A549 (cell line): Measurements from ENCODE around the gene MAPKAPK3.
"Not testable (repeated sequence)": the region's sequence is repeated elsewhere in the genome, so short reads cannot be mapped to it uniquely, and the experiment has no call there.

Experiments
- EHMT2 ChIP-seq: fragments of 200-600 bp; sonication (generic); IDR thresholded peaks from 2 replicates; pipeline ENCODE4 v1.6.1; 2016; ENCODE audit warnings: antibody characterized with exemption, low read depth, mild to moderate bottlenecking, moderate library complexity
- FOSL2 ChIP-seq, 2 experiments: fragments of 450-650 bp in 1 of 2; fragments of >200 bp in 1 of 2; sonication (Bioruptor Twin) in 1 of 2; formaldehyde crosslinking; IDR thresholded peaks; 2 replicates each; pipeline versions ENCODE4 v1.5.0 to v1.6.1; 2016 to 2020; ENCODE audit warnings: mild to moderate bottlenecking in 1 of 2, moderate library complexity in 1 of 2
- KDM5A ChIP-seq: fragments of 200-600 bp; sonication (generic); IDR thresholded peaks from 2 replicates; pipeline ENCODE4 v1.6.1; 2016; ENCODE audit warnings: antibody characterized with exemption, mild to moderate bottlenecking
- POLR2A ChIP-seq: IDR thresholded peaks from 2 replicates; pipeline ENCODE4 v1.6.1; 2012; ENCODE audit warnings: mild to moderate bottlenecking, low read length
- RAD21 ChIP-seq, 2 experiments: fragments of >200 bp in 1 of 2; sonication (Bioruptor Twin) in 1 of 2; formaldehyde crosslinking in 1 of 2; IDR thresholded peaks in 1 of 2; conservative IDR thresholded peaks in 1 of 2; 2 replicates in 1 of 2; 3 replicates in 1 of 2; pipeline ENCODE4 v1.6.1; 2012 to 2018; ENCODE audit warnings: inconsistent platforms in 1 of 2
- REST ChIP-seq: fragments of 200-600 bp; sonication (generic); IDR thresholded peaks from 2 replicates; pipeline ENCODE4 v1.6.1; 2016; ENCODE audit warnings: antibody characterized with exemption, mild to moderate bottlenecking, moderate library complexity
- SREBF2 ChIP-seq: fragments of 450-650 bp; IDR thresholded peaks from 2 replicates; pipeline ENCODE4 v1.6.1; 2014; ENCODE audit warnings: mild to moderate bottlenecking, moderate library complexity
- USF2 ChIP-seq: fragments of 450-650 bp; IDR thresholded peaks from 2 replicates; pipeline ENCODE4 v1.6.1; 2014; ENCODE audit warnings: antibody characterized with exemption
- TF ChIP-seq, protein P1 (sequence below): fragments of >200 bp; sonication (Bioruptor Twin); formaldehyde crosslinking; IDR thresholded peaks from 3 replicates; pipeline ENCODE4 v1.5.1; 2016

DNA sequence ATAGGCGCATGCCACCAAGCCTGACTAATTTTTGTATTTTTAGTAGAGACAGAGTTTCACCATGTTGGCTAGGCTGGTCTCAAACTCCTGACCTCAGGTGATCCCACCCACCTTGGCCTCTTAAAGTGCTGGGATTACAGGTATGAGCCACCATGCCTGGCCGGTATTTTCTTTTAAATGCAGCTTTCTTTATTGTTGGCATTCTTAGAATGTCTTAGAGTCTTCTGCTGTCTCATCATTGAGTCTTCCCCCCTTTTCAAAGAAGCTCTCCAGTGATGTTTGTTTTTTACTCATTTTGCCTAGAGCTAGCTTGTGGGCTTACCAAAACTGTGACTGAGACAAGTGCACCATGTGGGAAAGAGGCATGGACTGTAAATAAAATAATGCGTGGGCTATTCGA lies 71.7 kb downstream of the MAPKAPK3 start:
- TF ChIP-seq, protein P1, sequence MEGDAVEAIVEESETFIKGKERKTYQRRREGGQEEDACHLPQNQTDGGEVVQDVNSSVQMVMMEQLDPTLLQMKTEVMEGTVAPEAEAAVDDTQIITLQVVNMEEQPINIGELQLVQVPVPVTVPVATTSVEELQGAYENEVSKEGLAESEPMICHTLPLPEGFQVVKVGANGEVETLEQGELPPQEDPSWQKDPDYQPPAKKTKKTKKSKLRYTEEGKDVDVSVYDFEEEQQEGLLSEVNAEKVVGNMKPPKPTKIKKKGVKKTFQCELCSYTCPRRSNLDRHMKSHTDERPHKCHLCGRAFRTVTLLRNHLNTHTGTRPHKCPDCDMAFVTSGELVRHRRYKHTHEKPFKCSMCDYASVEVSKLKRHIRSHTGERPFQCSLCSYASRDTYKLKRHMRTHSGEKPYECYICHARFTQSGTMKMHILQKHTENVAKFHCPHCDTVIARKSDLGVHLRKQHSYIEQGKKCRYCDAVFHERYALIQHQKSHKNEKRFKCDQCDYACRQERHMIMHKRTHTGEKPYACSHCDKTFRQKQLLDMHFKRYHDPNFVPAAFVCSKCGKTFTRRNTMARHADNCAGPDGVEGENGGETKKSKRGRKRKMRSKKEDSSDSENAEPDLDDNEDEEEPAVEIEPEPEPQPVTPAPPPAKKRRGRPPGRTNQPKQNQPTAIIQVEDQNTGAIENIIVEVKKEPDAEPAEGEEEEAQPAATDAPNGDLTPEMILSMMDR = not testable (repeated sequence)
- not testable (repeated sequence) for TF ChIP-seq EHMT2; FOSL2 (IDR thresholded peaks at IDR 0.05); FOSL2 (CRISPR knock-in tag; IDR thresholded peaks at IDR 0.05); KDM5A; USF2; SREBF2; POLR2A; RAD21 (conservative IDR thresholded peaks at IDR 0.05 in 1 of 2, IDR thresholded peaks at IDR 0.05 in 1 of 2); REST
